ENCODE data around the gene GIMAP1.

Gene GIMAP1

DNA sequence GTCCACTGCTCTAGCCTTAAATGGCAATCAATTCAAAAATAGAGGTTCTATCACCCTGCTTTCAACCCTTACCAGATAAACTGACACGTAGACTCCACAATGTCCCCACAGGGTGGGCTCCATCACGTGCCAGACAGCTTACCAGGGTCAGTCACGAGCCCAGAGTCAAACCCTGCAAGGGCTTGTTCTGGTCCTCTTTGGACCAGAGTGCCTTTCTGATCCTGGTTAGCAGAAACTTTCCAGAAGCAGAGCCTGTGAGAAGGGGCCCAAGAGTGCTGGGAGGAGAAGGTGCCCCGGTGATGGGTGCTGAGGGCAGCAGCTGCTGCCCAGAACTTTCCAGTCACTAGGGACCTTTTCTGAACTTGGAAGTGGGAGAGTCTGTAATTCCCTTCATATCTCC lies 20.5 kb downstream of the GIMAP1 start:
- no peak for TF ChIP-seq CTCF (IDR thresholded peaks at IDR 0.05; ENCODE audit: extremely low read depth, missing control alignments)
- no peak for DNase-seq (ENCODE audit: low spot score)

GRCh38 chr7:150737265-150738055 lies 21.0 kb downstream of the GIMAP1 start, which contains the start of gene GIMAP5:
Gene GIMAP5 (plus strand): TSS chr7:150737418. CDS start chr7:150740885, 3,467 bp downstream.
- TF ChIP-seq CTCF (IDR thresholded peaks at IDR 0.05; ENCODE audit: extremely low read depth, missing control alignments): no peak
- DNase-seq (ENCODE audit: low spot score): no peak

DNA sequence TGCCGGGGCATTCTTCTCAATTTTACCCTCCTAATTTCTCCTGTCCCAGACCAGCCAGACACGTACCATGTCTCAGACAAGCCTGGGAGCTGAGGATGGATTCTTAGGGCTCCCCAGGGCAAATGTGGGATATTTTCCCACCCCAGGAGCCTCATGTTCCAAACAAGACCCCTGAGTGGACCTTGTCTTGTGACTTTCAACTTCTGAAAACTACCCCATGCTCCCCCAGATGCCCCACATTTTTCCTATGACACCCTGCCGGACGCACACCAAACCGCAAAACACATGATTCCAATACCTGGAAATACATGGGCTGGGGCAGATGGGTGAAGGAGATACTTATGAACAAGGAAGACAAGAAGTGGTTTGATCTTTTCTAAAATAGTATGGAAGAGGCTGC lies 21.7 kb downstream of the GIMAP1 start:
- TF ChIP-seq CTCF (IDR thresholded peaks at IDR 0.05; ENCODE audit: extremely low read depth, missing control alignments): no peak
- DNase-seq (ENCODE audit: low spot score): no peak

GRCh38 chr7:150738591-150739001 lies 22.2 kb downstream of the GIMAP1 start:
- DNase-seq (ENCODE audit: low spot score): no peak
- TF ChIP-seq CTCF (IDR thresholded peaks at IDR 0.05; ENCODE audit: extremely low read depth, missing control alignments): no peak

DNA sequence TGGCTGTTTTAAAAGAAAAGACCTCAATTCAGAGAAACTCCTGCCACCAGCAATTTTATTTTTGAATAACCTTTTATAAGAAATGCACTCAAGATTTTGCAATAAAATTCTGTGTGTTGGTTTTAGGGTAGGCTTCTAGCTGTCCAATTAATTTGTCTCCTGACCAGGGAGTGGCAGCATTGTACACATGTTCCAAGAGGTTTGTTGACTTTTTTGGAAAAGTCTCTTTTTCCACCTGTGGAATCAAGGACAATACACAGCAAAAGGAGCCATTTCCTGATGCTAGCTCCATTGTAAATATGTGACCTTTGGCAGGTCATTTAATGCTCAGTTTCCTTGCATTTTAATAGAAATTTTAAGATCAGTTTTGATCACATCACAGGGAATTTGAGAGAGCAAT lies 22.6 kb downstream of the GIMAP1 start:
- TF ChIP-seq CTCF (IDR thresholded peaks at IDR 0.05; ENCODE audit: extremely low read depth, missing control alignments): no peak
- no peak for DNase-seq (ENCODE audit: low spot score)

- DNase-seq (ENCODE audit: low spot score): no peak
- TF ChIP-seq CTCF (IDR thresholded peaks at IDR 0.05; ENCODE audit: extremely low read depth, missing control alignments): no peak
Measured at GRCh38 chr7:150740053-150740452, 23.6 kb downstream of the GIMAP1 start.

GRCh38 chr7:150742286-150742968 lies 26.0 kb downstream of the GIMAP1 start:
- no peak for TF ChIP-seq CTCF (IDR thresholded peaks at IDR 0.05; ENCODE audit: extremely low read depth, missing control alignments)
- DNase-seq (ENCODE audit: low spot score): no peak
